SJSA1 (cell line): ENCODE data around the gene ADAMTS18. TPM values are rescaled to one million over a fixed set of nuclear protein-coding genes. Genes with fewer than 3 reads are reported as not detected.

Experiments
- DNase-seq, 2 experiments: peaks; one replicate each; pipeline ENCODE4 v3.0.0-alpha.2; 2015 to 2020; ENCODE audit warnings: low spot score in 2 of 2, low read depth in 1 of 2
- H3K27ac ChIP-seq: fragments of 250-450 bp; sonication (Bioruptor Pico); 2 replicates; pipeline ENCODE4 v1.5.1; 2020; ENCODE audit warnings: mild to moderate bottlenecking, moderate library complexity
- H3K27me3 ChIP-seq: fragments of 250-450 bp; sonication (Bioruptor Pico); replicated peaks from 2 replicates; pipeline ENCODE4 v1.5.1; 2020; ENCODE audit warnings: mild to moderate bottlenecking, moderate library complexity
- H3K36me3 ChIP-seq: fragments of 250-450 bp; sonication (Bioruptor Pico); 2 replicates; pipeline ENCODE4 v1.5.1; 2020; ENCODE audit warnings: mild to moderate bottlenecking
- H3K4me1 ChIP-seq: fragments of 250-450 bp; sonication (Bioruptor Pico); replicated peaks from 2 replicates; pipeline ENCODE4 v1.6.1; 2021; ENCODE audit warnings: mild to moderate bottlenecking
- H3K4me3 ChIP-seq: fragments of 250-450 bp; sonication (Bioruptor Pico); 2 replicates; pipeline ENCODE4 v1.5.1; 2020; ENCODE audit warnings: mild to moderate bottlenecking
- H3K9me3 ChIP-seq: fragments of 250-450 bp; sonication (Bioruptor Pico); replicated peaks from 2 replicates; pipeline ENCODE4 v1.5.1; 2020; ENCODE audit warnings: mild to moderate bottlenecking
- total RNA-seq: library from RNA; depleted of rRNA; stranded (reverse); fragments of >200 nt; shearing (Covaris generic); gene quantifications from 2 replicates; pipeline ENCODE4 v1.2.3, GENCODE V29; 2014

The ADAMTS18 gene
- total RNA-seq, 1 experiment from 2014 or later: not detected

- Histone ChIP-seq H3K27me3 (no peaks in the 10 kb centered on the region), H3K4me1 (no peaks in the 10 kb centered on the region), H3K4me3 (no peak overlapping the region), H3K36me3 (no peaks in the 10 kb centered on the region), H3K9me3 (no peaks in the 10 kb centered on the region), H3K27ac (no peak overlapping the region)
- no peak for DNase-seq
Measured at GRCh38 chr16:77398495-77398894, 36.3 kb downstream of the ADAMTS18 start.

GRCh38 chr16:77396461-77396860, 38.4 kb downstream of the ADAMTS18 start:
- Histone ChIP-seq H3K9me3 (no peaks in the 10 kb centered on the region), H3K36me3 (no peaks in the 10 kb centered on the region), H3K27ac (no peak overlapping the region), H3K4me3 (no peak overlapping the region), H3K27me3 (no peaks in the 10 kb centered on the region), H3K4me1 (no peaks in the 10 kb centered on the region)
- DNase-seq: no peak

DNA sequence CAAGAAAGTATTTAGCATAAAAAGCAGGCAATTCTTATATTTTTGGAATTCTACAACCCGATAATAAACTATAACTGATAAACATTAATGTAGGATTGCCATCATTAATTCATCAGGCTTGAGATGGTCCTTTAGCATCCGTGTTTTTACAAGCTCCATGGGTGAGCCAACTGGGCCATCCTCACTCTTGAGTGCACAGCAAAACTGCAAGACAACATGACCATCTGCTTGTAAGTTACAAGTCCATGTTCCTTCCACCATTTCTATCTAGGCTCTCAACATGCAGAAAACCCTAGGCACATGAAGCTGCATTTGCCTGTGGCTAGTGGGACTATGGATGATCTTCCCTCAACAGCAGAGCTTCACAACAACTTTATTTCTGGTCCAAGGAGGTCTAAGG, 40.1 kb downstream of the ADAMTS18 start:
- Histone ChIP-seq H3K36me3 (no peaks in the 10 kb centered on the region), H3K9me3 (no peaks in the 10 kb centered on the region), H3K27me3 (no peaks in the 10 kb centered on the region), H3K4me1 (no peaks in the 10 kb centered on the region), H3K27ac (no peak overlapping the region), H3K4me3 (no peak overlapping the region)
- DNase-seq: no peak

- DNase-seq: no peak
- Histone ChIP-seq H3K36me3 (no peaks in the 10 kb centered on the region), H3K27me3 (no peaks in the 10 kb centered on the region), H3K27ac (no peak overlapping the region), H3K4me1 (no peaks in the 10 kb centered on the region), H3K9me3 (no peaks in the 10 kb centered on the region), H3K4me3 (no peak overlapping the region)
Measured at GRCh38 chr16:77393955-77394354, 40.9 kb downstream of the ADAMTS18 start.

DNA sequence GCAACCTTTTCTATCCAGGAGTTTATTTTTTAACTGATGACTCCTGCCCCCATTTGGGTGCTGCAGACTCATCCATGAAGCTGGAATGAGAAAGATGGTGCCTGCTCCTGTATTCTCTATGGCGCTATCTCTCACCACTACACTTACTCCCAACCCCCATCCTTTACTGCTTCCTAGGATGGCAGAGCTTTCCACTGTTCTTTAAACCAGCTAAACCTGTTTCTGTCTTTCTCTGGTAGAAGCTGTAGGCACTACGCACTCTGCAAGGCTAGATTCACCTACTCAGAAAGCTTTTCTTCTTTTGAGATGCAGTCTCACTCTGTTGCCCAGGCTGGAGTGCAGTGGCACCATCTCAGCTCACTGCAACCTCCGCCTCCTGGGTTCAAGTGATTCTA, 47.0 kb downstream of the ADAMTS18 start:
- Histone ChIP-seq H3K27ac (no peak overlapping the region), H3K36me3 (no peaks in the 10 kb centered on the region), H3K27me3 (no peaks in the 10 kb centered on the region), H3K9me3 (no peaks in the 10 kb centered on the region), H3K4me1 (no peaks in the 10 kb centered on the region), H3K4me3 (no peak overlapping the region)
- DNase-seq: no peak

GRCh38 chr16:77386831-77387814, 47.7 kb downstream of the ADAMTS18 start:
- Histone ChIP-seq H3K9me3 (no peaks in the 10 kb centered on the region), H3K4me1 (no peaks in the 10 kb centered on the region), H3K27ac (no peak overlapping the region), H3K4me3 (no peak overlapping the region), H3K36me3 (no peaks in the 10 kb centered on the region), H3K27me3 (no peaks in the 10 kb centered on the region)
- DNase-seq: no peak

DNA sequence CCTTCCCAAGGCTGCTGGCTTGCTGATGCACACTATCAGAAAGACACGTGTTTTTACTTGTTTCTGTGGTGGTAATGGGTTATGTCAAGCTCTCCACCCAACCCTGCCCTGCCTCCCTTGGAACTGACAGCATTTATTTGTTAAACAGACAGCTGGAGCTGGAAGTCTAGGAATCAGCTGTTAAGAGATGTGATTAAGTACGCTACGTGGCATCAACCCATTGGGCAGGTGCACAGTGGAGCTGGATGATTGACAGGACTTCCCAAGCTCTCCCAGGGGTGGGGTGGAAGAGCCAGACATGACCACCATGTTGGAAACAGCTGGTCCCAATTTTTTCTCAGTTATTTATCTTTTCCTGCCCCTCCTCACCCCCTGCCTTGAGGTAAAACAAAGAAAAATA, 49.4 kb downstream of the ADAMTS18 start:
- Histone ChIP-seq H3K4me1 (no peaks in the 10 kb centered on the region), H3K27me3 (no peaks in the 10 kb centered on the region), H3K4me3 (no peak overlapping the region), H3K9me3 (no peaks in the 10 kb centered on the region), H3K36me3 (no peaks in the 10 kb centered on the region), H3K27ac (no peak overlapping the region)
- DNase-seq: no peak

GRCh38 chr16:77383606-77384187, 51.1 kb downstream of the ADAMTS18 start:
- no peak for DNase-seq
- no peak overlapping the region for H3K27ac ChIP-seq

GRCh38 chr16:77376358-77376757, 58.5 kb downstream of the ADAMTS18 start:
- no peaks in the 10 kb centered on the region for H3K9me3 ChIP-seq
- no peak overlapping the region for H3K4me3 ChIP-seq
- H3K27ac ChIP-seq: no peak overlapping the region
- H3K27me3 ChIP-seq: no peaks in the 10 kb centered on the region
- no peaks in the 10 kb centered on the region for H3K36me3 ChIP-seq
- H3K4me1 ChIP-seq: no peaks in the 10 kb centered on the region
- DNase-seq: no peak

More at GRCh38 chr16:77383606-77384187, 51.1 kb downstream of the ADAMTS18 start:
- H3K4me3 ChIP-seq: no peak overlapping the region
- no peaks in the 10 kb centered on the region for H3K4me1 ChIP-seq
- no peaks in the 10 kb centered on the region for H3K27me3 ChIP-seq
- H3K36me3 ChIP-seq: no peaks in the 10 kb centered on the region
- H3K9me3 ChIP-seq: no peaks in the 10 kb centered on the region

DNA sequence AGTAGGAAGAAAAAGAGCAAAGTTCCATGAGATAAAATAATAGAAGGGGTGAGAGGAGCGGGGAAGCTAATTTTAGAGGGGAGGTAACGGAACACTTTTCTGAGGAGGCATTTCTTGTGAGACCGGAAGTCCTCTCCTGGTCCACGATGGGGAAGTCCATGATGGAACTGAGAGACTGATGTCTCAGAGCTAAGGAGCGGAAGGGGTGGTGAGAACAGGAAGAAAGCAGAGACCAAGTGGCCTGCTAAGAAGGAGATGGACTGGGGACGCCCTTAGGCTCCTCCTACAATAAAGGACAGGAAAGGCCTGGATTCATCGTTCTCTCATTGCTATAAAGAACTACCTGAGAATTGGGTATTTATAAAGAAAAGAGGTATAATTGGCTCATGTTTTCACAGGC, 59.4 kb downstream of the ADAMTS18 start:
- no peak overlapping the region for H3K27ac ChIP-seq
- no peaks in the 10 kb centered on the region for H3K27me3 ChIP-seq
- no peaks in the 10 kb centered on the region for H3K9me3 ChIP-seq
- H3K36me3 ChIP-seq: no peaks in the 10 kb centered on the region
- DNase-seq: no peak
- no peak overlapping the region for H3K4me3 ChIP-seq
- H3K4me1 ChIP-seq: no peaks in the 10 kb centered on the region

DNA sequence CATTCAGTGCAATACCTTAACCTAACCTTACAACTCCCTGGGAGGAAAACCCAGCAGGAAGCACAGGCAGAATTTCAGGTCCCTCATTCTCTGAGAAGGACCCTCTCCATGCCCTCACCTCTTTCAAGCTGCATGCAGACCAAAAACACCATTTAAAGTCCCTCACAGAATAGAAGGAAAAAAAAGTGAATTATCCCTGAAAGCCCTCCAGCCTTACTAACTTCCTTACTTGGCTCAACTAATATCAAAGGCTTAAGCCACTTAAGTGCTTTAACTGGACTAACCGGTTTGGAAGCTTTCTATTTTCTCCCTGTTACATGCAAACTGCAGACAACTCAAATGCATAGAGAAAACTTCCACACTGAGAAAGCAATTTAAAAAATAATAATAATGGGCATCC, 60.5 kb downstream of the ADAMTS18 start:
- no peak overlapping the region for H3K4me3 ChIP-seq
- DNase-seq: no peak
- no peaks in the 10 kb centered on the region for H3K36me3 ChIP-seq
- H3K27me3 ChIP-seq: no peaks in the 10 kb centered on the region
- no peaks in the 10 kb centered on the region for H3K9me3 ChIP-seq
- no peak overlapping the region for H3K27ac ChIP-seq
- no peaks in the 10 kb centered on the region for H3K4me1 ChIP-seq

DNA sequence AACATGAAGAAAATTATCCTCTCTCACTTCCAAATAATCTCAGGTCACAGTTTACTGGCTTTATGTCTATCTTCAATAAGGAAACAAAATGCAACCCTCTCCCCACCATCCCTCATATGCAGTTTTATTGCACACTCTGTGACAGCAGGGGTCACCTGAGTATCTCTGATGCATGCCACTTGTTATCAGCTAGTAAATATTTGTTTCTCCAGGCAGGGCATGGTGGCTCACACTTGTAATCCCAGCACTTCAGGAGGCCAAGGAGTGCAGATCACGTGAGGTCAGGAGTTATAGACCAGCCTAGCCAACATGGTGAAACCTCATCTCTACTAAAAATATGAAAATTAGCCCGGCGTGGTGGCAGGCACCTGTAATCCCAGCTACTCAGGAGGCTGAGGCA, 61.1 kb downstream of the ADAMTS18 start:
- no peaks in the 10 kb centered on the region for H3K4me1 ChIP-seq
- no peaks in the 10 kb centered on the region for H3K9me3 ChIP-seq
- no peaks in the 10 kb centered on the region for H3K27me3 ChIP-seq
- no peaks in the 10 kb centered on the region for H3K36me3 ChIP-seq
- no peak for DNase-seq
- no peak overlapping the region for H3K4me3 ChIP-seq
- no peak overlapping the region for H3K27ac ChIP-seq

GRCh38 chr16:77364770-77365169, 70.1 kb downstream of the ADAMTS18 start:
- H3K4me3 ChIP-seq: no peak overlapping the region
- H3K4me1 ChIP-seq: no peaks in the 10 kb centered on the region
- no peak for DNase-seq
- H3K27ac ChIP-seq: no peak overlapping the region
- H3K36me3 ChIP-seq: no peaks in the 10 kb centered on the region
- no peaks in the 10 kb centered on the region for H3K27me3 ChIP-seq
- no peaks in the 10 kb centered on the region for H3K9me3 ChIP-seq

DNA sequence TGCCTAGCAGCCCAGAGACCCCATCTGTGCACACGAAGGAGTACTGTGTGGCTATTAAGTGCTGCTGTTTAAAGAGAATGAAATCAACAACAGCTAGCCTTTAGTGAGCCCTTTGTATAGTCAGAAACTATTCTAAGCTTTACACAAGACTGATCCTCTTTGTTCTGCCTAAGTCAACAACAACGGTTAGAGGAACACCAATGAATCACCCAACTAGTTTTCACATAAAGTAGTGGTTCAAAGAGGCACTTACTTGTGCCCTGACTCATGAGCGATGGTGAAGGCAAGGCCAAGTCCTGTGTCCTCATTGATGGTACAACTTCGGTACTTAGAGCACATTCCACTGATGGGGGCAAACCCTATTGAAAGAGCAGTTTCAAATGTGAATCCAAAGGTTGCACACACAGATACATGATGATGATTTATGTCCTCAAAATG, 75.8 kb downstream of the ADAMTS18 start:
- DNase-seq: peak; percentile 53 to 55
- H3K27ac ChIP-seq: no peak overlapping the region
- H3K9me3 ChIP-seq: no peaks in the 10 kb centered on the region
- peaks cover 10% of the 10 kb centered on the region for H3K4me1 ChIP-seq
- no peaks in the 10 kb centered on the region for H3K36me3 ChIP-seq
- H3K4me3 ChIP-seq: no peak overlapping the region
- H3K27me3 ChIP-seq: no peaks in the 10 kb centered on the region
